DND-41 (cell line): ENCODE measurements around the gene COMMD7.
A peak's percentile ranks its signal among the peaks of the same experiment; 100 is the strongest.

Source experiments
- ATAC-seq: fragments of 200-7000 bp; cut with Tn5 transposase; 3 replicates; pipeline ENCODE4 v1.9.1; 2021; ENCODE audit warnings: low read depth; ENCODE audit not compliant: insufficient read depth
- DNase-seq: peaks from one replicate; pipeline ENCODE4 v3.0.0-alpha.2; 2020
- H2AFZ ChIP-seq: 2 replicates; pipeline ENCODE4 v1.6.0; 2012; ENCODE audit warnings: low read depth, low read length
- H3K27ac ChIP-seq: 2 replicates; pipeline ENCODE4 v1.5.1; 2012; ENCODE audit warnings: low read length, inconsistent platforms
- H3K27me3 ChIP-seq: fragments of 200-600 bp; sonication (generic); 2 replicates; pipeline ENCODE4 v1.6.0; 2012; ENCODE audit warnings: low read length, mild to moderate bottlenecking, inconsistent platforms; ENCODE audit not compliant: insufficient read depth, poor library complexity
- H3K36me3 ChIP-seq: 2 replicates; pipeline ENCODE4 v1.5.1; 2012; ENCODE audit warnings: low read length, inconsistent platforms; ENCODE audit not compliant: insufficient read depth
- H3K4me1 ChIP-seq: 2 replicates; pipeline ENCODE4 v1.5.1; 2012; ENCODE audit warnings: mild to moderate bottlenecking, low read length; ENCODE audit not compliant: insufficient read depth
- H3K4me2 ChIP-seq: 2 replicates; pipeline ENCODE4 v1.6.0; 2012; ENCODE audit warnings: mild to moderate bottlenecking, moderate library complexity, low read length, inconsistent platforms; ENCODE audit not compliant: insufficient read depth
- H3K4me3 ChIP-seq, 2 experiments: fragments of 200-600 bp in 1 of 2; shearing (Covaris generic) in 1 of 2; 2 replicates each; pipeline ENCODE4 v1.5.1; 2012 to 2016; ENCODE audit warnings: inconsistent platforms in 2 of 2, low read length in 2 of 2, mild to moderate bottlenecking in 2 of 2, low read depth in 1 of 2, moderate library complexity in 1 of 2
- H3K79me2 ChIP-seq: 2 replicates; pipeline ENCODE4 v1.6.0; 2012; ENCODE audit warnings: low read length, inconsistent platforms; ENCODE audit not compliant: insufficient read depth
- H3K9ac ChIP-seq: 2 replicates; pipeline ENCODE4 v1.6.0; 2012; ENCODE audit warnings: low read depth, mild to moderate bottlenecking, inconsistent platforms, low read length, moderate library complexity
- H3K9me3 ChIP-seq: 2 replicates; pipeline ENCODE4 v1.5.1; 2012; ENCODE audit warnings: low read length, moderate library complexity, mild to moderate bottlenecking, inconsistent platforms; ENCODE audit not compliant: insufficient read depth, severe bottlenecking
- H4K20me1 ChIP-seq: 2 replicates; pipeline ENCODE4 v1.6.0; 2012; ENCODE audit warnings: low read length; ENCODE audit not compliant: insufficient read depth
- EZH2 ChIP-seq: IDR thresholded peaks from 3 replicates; pipeline ENCODE4 v1.6.1; 2012; ENCODE audit warnings: borderline replicate concordance, low read depth, mild to moderate bottlenecking, moderate library complexity, low read length, inconsistent platforms; ENCODE audit not compliant: severe bottlenecking
- TF ChIP-seq, protein P1 (sequence below): IDR thresholded peaks from 2 replicates; pipeline ENCODE4 v1.5.1; 2012; ENCODE audit warnings: borderline replicate concordance, low read length, moderate library complexity, mild to moderate bottlenecking; ENCODE audit not compliant: poor library complexity, severe bottlenecking; ENCODE audit errors: extremely low read depth

Gene COMMD7

DNA sequence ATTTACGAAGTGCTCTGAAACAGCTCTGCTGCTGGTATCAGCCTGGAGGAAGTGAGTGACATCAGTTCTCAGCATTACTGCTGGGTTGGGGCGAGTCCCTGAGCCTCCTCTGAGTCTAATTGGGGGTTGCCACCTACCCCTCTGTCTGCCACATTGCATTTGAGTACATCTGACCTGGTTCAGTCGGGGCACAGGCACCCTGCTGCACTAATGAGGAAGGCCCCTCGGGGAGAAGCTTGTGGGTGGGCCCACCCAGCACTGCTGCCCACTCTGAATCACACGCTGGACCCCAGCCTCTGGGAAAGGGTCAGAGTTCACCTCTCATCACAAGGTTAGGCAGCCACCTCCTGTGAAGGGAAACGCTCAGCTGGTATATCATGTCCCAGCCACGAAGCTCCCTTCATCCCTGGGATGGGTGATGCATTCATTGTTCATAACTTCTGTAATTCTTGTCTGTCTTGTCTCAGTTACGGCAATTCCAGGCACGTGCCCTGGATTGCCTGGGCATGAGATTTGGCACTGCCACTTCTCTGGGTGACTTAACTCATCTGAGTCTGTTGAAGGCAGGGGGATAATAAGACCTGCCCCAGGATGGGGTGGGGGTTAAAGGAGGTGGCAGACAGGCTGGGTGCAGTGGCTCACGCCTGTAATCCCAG, 32.2 kb upstream of the COMMD7 start:
- no peak for ATAC-seq
- DNase-seq, result no peak
- Histone ChIP-seq H3K27me3 (no peaks in the 10 kb centered on the region), H3K9me3 (no peaks in the 10 kb centered on the region), H3K4me1 (peaks cover 58% of the 10 kb centered on the region), H2AFZ (no peak overlapping the region), H3K79me2 (peaks cover 39% of the 10 kb centered on the region), H3K4me2 (no peak overlapping the region), H3K9ac (0 out of 2 replicates have a peak overlapping the region, but pooled peaks have one; percentile 3), H3K27ac (peak overlapping the region; percentile 72), H3K4me3 (no peak overlapping the region), H4K20me1 (0 out of 2 replicates have a peak, but pooled peaks cover 3% of the 10 kb centered on the region), H3K36me3 (peaks cover 3% of the 10 kb centered on the region)
- TF ChIP-seq, protein P1, sequence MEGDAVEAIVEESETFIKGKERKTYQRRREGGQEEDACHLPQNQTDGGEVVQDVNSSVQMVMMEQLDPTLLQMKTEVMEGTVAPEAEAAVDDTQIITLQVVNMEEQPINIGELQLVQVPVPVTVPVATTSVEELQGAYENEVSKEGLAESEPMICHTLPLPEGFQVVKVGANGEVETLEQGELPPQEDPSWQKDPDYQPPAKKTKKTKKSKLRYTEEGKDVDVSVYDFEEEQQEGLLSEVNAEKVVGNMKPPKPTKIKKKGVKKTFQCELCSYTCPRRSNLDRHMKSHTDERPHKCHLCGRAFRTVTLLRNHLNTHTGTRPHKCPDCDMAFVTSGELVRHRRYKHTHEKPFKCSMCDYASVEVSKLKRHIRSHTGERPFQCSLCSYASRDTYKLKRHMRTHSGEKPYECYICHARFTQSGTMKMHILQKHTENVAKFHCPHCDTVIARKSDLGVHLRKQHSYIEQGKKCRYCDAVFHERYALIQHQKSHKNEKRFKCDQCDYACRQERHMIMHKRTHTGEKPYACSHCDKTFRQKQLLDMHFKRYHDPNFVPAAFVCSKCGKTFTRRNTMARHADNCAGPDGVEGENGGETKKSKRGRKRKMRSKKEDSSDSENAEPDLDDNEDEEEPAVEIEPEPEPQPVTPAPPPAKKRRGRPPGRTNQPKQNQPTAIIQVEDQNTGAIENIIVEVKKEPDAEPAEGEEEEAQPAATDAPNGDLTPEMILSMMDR, result no peak
- TF ChIP-seq EZH2, result no peak

DNA sequence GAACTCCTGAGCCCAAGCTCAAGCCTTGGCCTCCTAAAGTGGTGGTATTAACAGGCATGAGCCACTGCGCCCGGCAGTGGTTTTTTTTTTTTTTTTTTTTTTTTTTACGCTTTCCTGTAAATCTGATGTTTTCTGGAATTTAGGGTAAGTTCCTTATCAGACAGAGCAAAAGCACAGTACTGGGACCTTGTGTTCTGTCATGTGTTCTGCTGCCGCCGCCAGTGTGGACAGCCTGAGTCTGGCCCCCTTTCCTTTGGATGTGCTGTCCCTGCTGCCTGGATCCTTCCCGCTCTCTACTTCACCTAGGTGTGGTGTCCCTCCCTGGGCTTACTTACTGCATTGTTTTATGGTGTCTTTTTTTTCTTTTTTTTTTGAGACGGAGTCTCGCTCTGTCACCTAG, 30.6 kb upstream of the COMMD7 start:
- Histone ChIP-seq H3K36me3 (no peaks in the 10 kb centered on the region; the same call in 1 of the 2 replicates), H2AFZ (no peak overlapping the region), H3K4me3 (no peak overlapping the region), H3K4me1 (peaks cover 61% of the 10 kb centered on the region), H3K9ac (no peak overlapping the region), H3K79me2 (peaks cover 38% of the 10 kb centered on the region), H3K27ac (no peak overlapping the region), H3K9me3 (no peaks in the 10 kb centered on the region), H3K4me2 (no peak overlapping the region), H4K20me1 (0 out of 2 replicates have a peak, but pooled peaks cover 3% of the 10 kb centered on the region), H3K27me3 (no peaks in the 10 kb centered on the region)
- no peak for TF ChIP-seq EZH2
- TF ChIP-seq, protein P1, result no peak
- no peak for ATAC-seq
- no peak for DNase-seq

DNA sequence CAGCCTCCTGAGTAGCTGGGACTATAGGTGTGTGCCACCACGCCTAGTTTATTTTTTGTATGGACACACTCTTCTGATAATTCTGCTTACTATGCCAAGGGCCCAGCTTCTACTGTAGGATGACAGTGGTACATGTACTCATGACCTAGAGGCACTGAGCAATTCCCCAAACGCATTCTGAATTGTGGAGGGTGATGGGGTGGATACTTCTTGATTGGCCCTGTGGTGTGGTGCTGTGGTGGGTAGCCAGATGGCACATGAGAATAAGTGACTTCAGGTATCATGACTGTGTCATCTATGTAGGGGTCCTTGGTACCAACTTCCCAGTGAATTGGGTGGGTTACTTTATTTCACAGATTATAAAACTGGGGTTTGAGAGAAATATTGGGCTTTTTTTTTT, 30.0 kb upstream of the COMMD7 start:
- Histone ChIP-seq H3K4me2 (no peak overlapping the region), H3K79me2 (peaks cover 35% of the 10 kb centered on the region), H3K36me3 (no peaks in the 10 kb centered on the region; the same call in 1 of the 2 replicates), H3K9me3 (no peaks in the 10 kb centered on the region), H3K4me3 (no peak overlapping the region), H3K4me1 (peaks cover 59% of the 10 kb centered on the region), H3K27me3 (no peaks in the 10 kb centered on the region), H2AFZ (no peak overlapping the region), H3K9ac (no peak overlapping the region), H4K20me1 (no peaks in the 10 kb centered on the region), H3K27ac (peak overlapping the region; percentile 2; the same call in 1 of the 2 replicates)
- no peak for ATAC-seq
- DNase-seq, result no peak
- no peak for TF ChIP-seq EZH2
- TF ChIP-seq, protein P1, result no peak
